CD14-positive monocyte (primary cell): ENCODE data around the gene MFSD8. TPM values are rescaled to one million over a fixed set of nuclear protein-coding genes. Genes with fewer than 3 reads are reported as not detected.
"Not testable (repeated sequence)": the region's sequence is repeated elsewhere in the genome, so short reads cannot be mapped to it uniquely, and the experiment has no call there.

Source experiments
- DNase-seq, 3 donors: peaks; one replicate each; pipeline ENCODE4 v3.0.0-alpha.2; 2011 to 2022
- H2AFZ ChIP-seq: 2 replicates; pipeline ENCODE4 v1.6.0; 2012; ENCODE audit warnings: mild to moderate bottlenecking, low read depth, low read length, inconsistent platforms; ENCODE audit not compliant: insufficient read depth, poor library complexity, severe bottlenecking
- H3K27ac ChIP-seq, 2 donors: 1 replicate in 1 of 2; 2 replicates in 1 of 2; pipeline ENCODE4 v1.5.1; 2012 to 2013; ENCODE audit warnings: low read length in 2 of 2, control low read depth in 1 of 2, inconsistent platforms in 1 of 2, low read depth in 1 of 2, mild to moderate bottlenecking in 1 of 2
- H3K27me3 ChIP-seq, 2 donors: one replicate each; pipeline versions ENCODE4 v1.6.0 to v1.6.1; 2011 to 2013; ENCODE audit warnings: low read length in 2 of 2; ENCODE audit not compliant: control insufficient read depth in 2 of 2, insufficient read depth in 2 of 2
- H3K36me3 ChIP-seq, 2 donors: replicated peaks in 1 of 2; 1 replicate in 1 of 2; 2 replicates in 1 of 2; pipeline versions ENCODE4 v1.5.1 to v1.6.1; 2012 to 2013; ENCODE audit warnings: low read length in 2 of 2, control low read depth in 1 of 2, inconsistent platforms in 1 of 2, mild to moderate bottlenecking in 1 of 2; ENCODE audit not compliant: insufficient read depth in 2 of 2, control insufficient read depth in 1 of 2
- H3K4me1 ChIP-seq, 2 donors: 1 replicate in 1 of 2; 2 replicates in 1 of 2; pipeline versions ENCODE4 v1.5.1 to v1.6.1; 2012 to 2013; ENCODE audit warnings: low read length in 2 of 2, control low read depth in 1 of 2, inconsistent platforms in 1 of 2, mild to moderate bottlenecking in 1 of 2, moderate library complexity in 1 of 2; ENCODE audit not compliant: insufficient read depth in 2 of 2, control insufficient read depth in 1 of 2
- H3K4me2 ChIP-seq: replicated peaks from 2 replicates; pipeline ENCODE3; 2012; ENCODE audit warnings: low read length, moderate library complexity, mild to moderate bottlenecking; ENCODE audit not compliant: poor library complexity, severe bottlenecking; ENCODE audit errors: extremely low read depth
- H3K4me3 ChIP-seq, 3 experiments: fragments of 200-600 bp in 1 of 3; sonication (generic) in 1 of 3; replicated peaks in 1 of 3; 1 replicate in 2 of 3; 2 replicates in 1 of 3; pipeline ENCODE4 v1.5.1; 2011 to 2013; ENCODE audit warnings: low read length in 3 of 3, mild to moderate bottlenecking in 3 of 3, control low read depth in 2 of 3, low read depth in 2 of 3, inconsistent platforms in 1 of 3, moderate library complexity in 1 of 3
- H3K79me2 ChIP-seq: 2 replicates; pipeline ENCODE4 v1.6.0; 2012; ENCODE audit warnings: mild to moderate bottlenecking, control low read depth, inconsistent platforms, low read length, moderate library complexity; ENCODE audit not compliant: insufficient read depth
- H3K9ac ChIP-seq: 2 replicates; pipeline ENCODE4 v1.6.0; 2017; ENCODE audit warnings: low read length, mild to moderate bottlenecking; ENCODE audit not compliant: insufficient read depth, poor library complexity, severe bottlenecking
- H3K9me3 ChIP-seq, 2 donors: replicated peaks in 1 of 2; 1 replicate in 1 of 2; 2 replicates in 1 of 2; pipeline versions ENCODE4 v1.5.1 to v1.6.1; 2012 to 2013; ENCODE audit warnings: low read length in 2 of 2, control low read depth in 1 of 2; ENCODE audit not compliant: control insufficient read depth in 1 of 2, insufficient read depth in 1 of 2
- H4K20me1 ChIP-seq: 2 replicates; pipeline ENCODE4 v1.6.0; 2012; ENCODE audit warnings: mild to moderate bottlenecking, low read length, control low read depth, moderate library complexity; ENCODE audit not compliant: insufficient read depth
- H3K27ac Mint-ChIP-seq, 7 donors: one replicate each; pipeline ENCODE4 v1.8.0; 2020; ENCODE audit warnings: mild to moderate bottlenecking in 7 of 7, mixed read lengths in 7 of 7, moderate library complexity in 6 of 7, inconsistent platforms in 2 of 7
- H3K27me3 Mint-ChIP-seq, 3 donors: one replicate each; pipeline ENCODE4 v1.8.0; 2021 to 2022; ENCODE audit warnings: low read depth in 3 of 3, mild to moderate bottlenecking in 3 of 3, mixed read lengths in 3 of 3, moderate library complexity in 3 of 3, inconsistent platforms in 1 of 3
- H3K36me3 Mint-ChIP-seq, 2 donors: one replicate each; pipeline ENCODE4 v1.8.0; 2020; ENCODE audit warnings: mixed read lengths in 2 of 2, inconsistent platforms in 1 of 2, mild to moderate bottlenecking in 1 of 2
- H3K4me1 Mint-ChIP-seq: one replicate; pipeline ENCODE4 v1.8.0; 2020; ENCODE audit warnings: mild to moderate bottlenecking, mixed read lengths
- H3K4me3 Mint-ChIP-seq, 2 donors: one replicate each; pipeline ENCODE4 v1.8.0; 2020; ENCODE audit warnings: mild to moderate bottlenecking in 2 of 2, mixed read lengths in 2 of 2, moderate library complexity in 1 of 2
- H3K9me3 Mint-ChIP-seq, 7 donors: one replicate each; pipeline ENCODE4 v1.8.0; 2020 to 2022; ENCODE audit warnings: mixed read lengths in 7 of 7, mild to moderate bottlenecking in 6 of 7, moderate library complexity in 6 of 7, inconsistent platforms in 2 of 7
- WGBS: methylation state at CpG from one replicate; pipeline ENCODE4 v1.1.5; 2013; ENCODE audit warnings: missing lambda C conversion rate; ENCODE audit not compliant: insufficient coverage; 5-methylcytosine and 5-hydroxymethylcytosine counted together
- intact Hi-C, 2 donors: fragments of 100-400 bp; cut with micrococcal nuclease; formaldehyde crosslinking; loops; one replicate each; pipeline versions ENCODE4 v1.15.0 to v1.15.1; 2023
- polyA plus RNA-seq, 3 donors: library from polyadenylated mRNA; depleted of rRNA in 1 of 3; unstranded in 2 of 3; stranded (reverse) in 1 of 3; fragments of 300-500 nt in 2 of 3; fragments of >200 nt in 1 of 3; fragmentation: Illumina TruSeq in 2 of 3; gene quantifications; 1 replicate in 2 of 3; 2 replicates in 1 of 3; pipeline ENCODE4 v1.2.3, GENCODE V29; 2012 to 2021
- TF ChIP-seq, protein P1 (sequence below): fragments of 200-600 bp; IDR thresholded peaks from one replicate; pipeline ENCODE4 v1.8.0; 2022; ENCODE audit warnings: antibody characterized with exemption, mild to moderate bottlenecking

Gene MFSD8
- polyA plus RNA-seq, 3 donors: 7.0 to 15.8 (median 14.2) TPM

DNA sequence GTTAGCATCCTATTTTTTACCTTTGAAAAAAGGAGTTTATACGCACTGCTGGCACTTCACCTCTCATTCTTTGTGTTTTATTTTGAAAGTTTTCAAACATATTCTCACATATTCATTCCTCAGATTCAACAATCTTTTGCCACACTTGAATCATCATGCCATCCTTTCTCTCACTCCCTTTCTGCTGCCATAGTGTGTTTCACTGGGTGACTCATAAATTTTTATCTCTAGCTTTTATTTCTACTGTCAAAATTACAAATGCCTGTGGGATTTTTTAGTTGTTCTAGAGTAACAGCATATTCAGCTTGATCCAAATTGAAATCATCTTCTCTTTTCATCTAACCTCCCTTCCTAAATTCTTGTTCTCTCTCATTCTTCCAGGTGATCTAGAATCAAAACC lies 28.0 kb downstream of the MFSD8 start:
- Mint-ChIP-seq H3K27me3 (no peaks in the 10 kb centered on the region), H3K27ac (no peak overlapping the region)

DNA sequence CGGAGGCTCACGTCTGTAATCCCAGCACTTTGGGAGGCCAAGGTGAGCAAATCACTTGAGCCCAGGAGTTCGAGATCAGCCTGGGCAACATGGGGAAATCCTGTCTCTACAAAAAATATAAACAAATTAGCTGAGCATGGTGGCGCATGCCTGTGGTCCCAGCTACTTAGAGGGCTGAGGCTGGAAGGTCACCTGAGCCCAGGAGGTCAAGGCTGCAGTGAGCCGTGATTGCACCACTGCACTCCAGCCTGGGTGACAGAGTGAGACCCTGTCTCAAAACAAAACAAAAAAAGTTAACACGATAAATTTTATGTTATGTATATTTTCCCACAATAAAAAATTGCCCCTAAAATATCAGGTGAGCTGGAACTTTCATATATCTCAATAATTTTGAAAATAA lies 33.1 kb downstream of the MFSD8 start:
- H3K4me3 Mint-ChIP-seq, H3K9ac ChIP-seq, H3K27me3 ChIP-seq, H3K4me1 Mint-ChIP-seq, H3K27ac Mint-ChIP-seq, H3K4me2 ChIP-seq, H3K9me3 Mint-ChIP-seq, H3K27me3 Mint-ChIP-seq, intact Hi-C loops, H3K4me3 ChIP-seq, H3K27ac ChIP-seq, H3K9me3 ChIP-seq, H4K20me1 ChIP-seq, H3K4me1 ChIP-seq, H3K79me2 ChIP-seq, DNase-seq, H2AFZ ChIP-seq: not testable (repeated sequence)
- peaks cover 17 to 32% of the 10 kb centered on the region in 2 donors for H3K36me3 Mint-ChIP-seq
- H3K36me3 ChIP-seq: peaks cover 9 to 39% of the 10 kb centered on the region in 2 donors
- WGBS: 100% methylated on average over 4 of the region's 6 CpGs

More for the DNA sequence above, 28.0 kb downstream of the MFSD8 start:
- Histone ChIP-seq H4K20me1 (no peaks in the 10 kb centered on the region), H3K27me3 (no peaks in the 10 kb centered on the region), H3K9ac (no peak overlapping the region), H3K9me3 (no peaks in the 10 kb centered on the region), H3K79me2 (no peaks in the 10 kb centered on the region), H3K4me2 (no peak overlapping the region), H3K4me3 (no peak overlapping the region), H2AFZ (no peak overlapping the region), H3K36me3 (peaks cover 4 to 39% of the 10 kb centered on the region in 2 donors), H3K4me1 (no peaks in the 10 kb centered on the region), H3K27ac (no peak overlapping the region)
- peaks cover 25 to 37% of the 10 kb centered on the region in 2 donors for H3K36me3 Mint-ChIP-seq
- TF ChIP-seq, protein P1, sequence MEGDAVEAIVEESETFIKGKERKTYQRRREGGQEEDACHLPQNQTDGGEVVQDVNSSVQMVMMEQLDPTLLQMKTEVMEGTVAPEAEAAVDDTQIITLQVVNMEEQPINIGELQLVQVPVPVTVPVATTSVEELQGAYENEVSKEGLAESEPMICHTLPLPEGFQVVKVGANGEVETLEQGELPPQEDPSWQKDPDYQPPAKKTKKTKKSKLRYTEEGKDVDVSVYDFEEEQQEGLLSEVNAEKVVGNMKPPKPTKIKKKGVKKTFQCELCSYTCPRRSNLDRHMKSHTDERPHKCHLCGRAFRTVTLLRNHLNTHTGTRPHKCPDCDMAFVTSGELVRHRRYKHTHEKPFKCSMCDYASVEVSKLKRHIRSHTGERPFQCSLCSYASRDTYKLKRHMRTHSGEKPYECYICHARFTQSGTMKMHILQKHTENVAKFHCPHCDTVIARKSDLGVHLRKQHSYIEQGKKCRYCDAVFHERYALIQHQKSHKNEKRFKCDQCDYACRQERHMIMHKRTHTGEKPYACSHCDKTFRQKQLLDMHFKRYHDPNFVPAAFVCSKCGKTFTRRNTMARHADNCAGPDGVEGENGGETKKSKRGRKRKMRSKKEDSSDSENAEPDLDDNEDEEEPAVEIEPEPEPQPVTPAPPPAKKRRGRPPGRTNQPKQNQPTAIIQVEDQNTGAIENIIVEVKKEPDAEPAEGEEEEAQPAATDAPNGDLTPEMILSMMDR: no peak
- no peaks in the 10 kb centered on the region for H3K9me3 Mint-ChIP-seq
- no peak overlapping the region for H3K4me3 Mint-ChIP-seq
- WGBS: no CpG with 5 or more reads among the region's 1 CpG
- H3K4me1 Mint-ChIP-seq: no peaks in the 10 kb centered on the region
- intact Hi-C loops: no loop called here
- DNase-seq: no peak
